Cardiac muscle cell (in vitro differentiated cells and primary cell): ENCODE results near the gene RGS2. TPM values are rescaled to one million over a fixed set of nuclear protein-coding genes. Genes with fewer than 3 reads are reported as not detected.

Experiments used
- DNase-seq, 2 donors: peaks; one replicate each; pipeline versions ENCODE4 v3.0.0 to v3.0.0-alpha.2; 2010 to 2017; ENCODE audit warnings: low read depth in 1 of 2, low spot score in 1 of 2
- H3K27ac ChIP-seq: fragments of 200-600 bp; sonication (generic); 2 replicates; pipeline ENCODE4 v1.5.1; 2016
- H3K27me3 ChIP-seq: fragments of 200-600 bp; sonication (generic); 2 replicates; pipeline ENCODE4 v1.6.0; 2016; ENCODE audit warnings: control low read depth
- H3K36me3 ChIP-seq: fragments of 200-600 bp; sonication (generic); 2 replicates; pipeline ENCODE4 v1.5.1; 2016; ENCODE audit warnings: control low read depth
- H3K4me1 ChIP-seq: fragments of 200-600 bp; sonication (generic); 2 replicates; pipeline ENCODE4 v1.8.1; 2017; ENCODE audit warnings: low read depth, mild to moderate bottlenecking, mixed run types
- H3K4me3 ChIP-seq: fragments of 200-600 bp; sonication (generic); 2 replicates; pipeline ENCODE4 v1.5.1; 2016; ENCODE audit warnings: mild to moderate bottlenecking
- H3K9me3 ChIP-seq: fragments of 200-600 bp; sonication (generic); 2 replicates; pipeline ENCODE4 v1.5.1; 2017; ENCODE audit warnings: low read depth, mild to moderate bottlenecking, control low read depth
- CTCF ChIP-seq: IDR thresholded peaks from 2 replicates; pipeline ENCODE4 v1.5.1; 2012; ENCODE audit warnings: low read depth, mild to moderate bottlenecking, low read length
- polyA plus RNA-seq: library from polyadenylated mRNA; unstranded; fragments of >200 nt; fragmentation: Nextera tagmentation; extraction: Ambion mirVana; gene quantifications from 2 replicates; pipeline ENCODE4 v1.2.1, GENCODE V29; 2016
- total RNA-seq: library from RNA; depleted of rRNA; stranded (reverse); fragments of >200 nt; gene quantifications from 2 replicates; pipeline ENCODE4 v1.2.3, GENCODE V29; 2016

RGS2 gene
- total and polyA plus RNA-seq, 2 experiments from 2014 or later, result 15.6 to 28.2 TPM

- no peaks in the 10 kb centered on the region for H3K9me3 ChIP-seq
- no peak for TF ChIP-seq CTCF
- H3K27ac ChIP-seq, result no peak overlapping the region
- H3K27me3 ChIP-seq, result no peaks in the 10 kb centered on the region
- no peak for DNase-seq
- H3K36me3 ChIP-seq, result no peaks in the 10 kb centered on the region
- H3K4me3 ChIP-seq, result no peak overlapping the region
- no peaks in the 10 kb centered on the region for H3K4me1 ChIP-seq
Observed at GRCh38 chr1:192846950-192847349, 38.1 kb downstream of the RGS2 start.

GRCh38 chr1:192849011-192849410, 40.2 kb downstream of the RGS2 start:
- Histone ChIP-seq H3K27me3 (no peaks in the 10 kb centered on the region), H3K4me1 (no peaks in the 10 kb centered on the region), H3K9me3 (no peaks in the 10 kb centered on the region), H3K27ac (no peak overlapping the region), H3K36me3 (no peaks in the 10 kb centered on the region), H3K4me3 (no peak overlapping the region)
- no peak for DNase-seq
- TF ChIP-seq CTCF, result no peak

GRCh38 chr1:192849442-192849841, 40.6 kb downstream of the RGS2 start:
- H3K36me3 ChIP-seq, result no peaks in the 10 kb centered on the region
- no peak overlapping the region for H3K4me3 ChIP-seq
- H3K27ac ChIP-seq, result no peak overlapping the region
- TF ChIP-seq CTCF, result no peak
- no peak for DNase-seq
- H3K4me1 ChIP-seq, result no peaks in the 10 kb centered on the region
- no peaks in the 10 kb centered on the region for H3K9me3 ChIP-seq
- no peaks in the 10 kb centered on the region for H3K27me3 ChIP-seq

GRCh38 chr1:192852001-192852947, 43.4 kb downstream of the RGS2 start:
- TF ChIP-seq CTCF, result no peak
- Histone ChIP-seq H3K36me3 (no peaks in the 10 kb centered on the region), H3K4me3 (no peak overlapping the region), H3K27me3 (no peaks in the 10 kb centered on the region), H3K9me3 (no peaks in the 10 kb centered on the region), H3K27ac (no peak overlapping the region), H3K4me1 (no peaks in the 10 kb centered on the region)
- no peak for DNase-seq

GRCh38 chr1:192858456-192858855, 49.6 kb downstream of the RGS2 start:
- no peak for TF ChIP-seq CTCF
- no peak for DNase-seq
- H3K27ac ChIP-seq, result no peak overlapping the region
- H3K27me3 ChIP-seq, result no peaks in the 10 kb centered on the region
- no peaks in the 10 kb centered on the region for H3K36me3 ChIP-seq
- H3K9me3 ChIP-seq, result no peaks in the 10 kb centered on the region
- no peaks in the 10 kb centered on the region for H3K4me1 ChIP-seq
- H3K4me3 ChIP-seq, result no peak overlapping the region
